Measurements from ENCODE around the gene TENM3.
"Not testable (repeated sequence)": the region's sequence is repeated elsewhere in the genome, so short reads cannot be mapped to it uniquely, and the experiment has no call there.

TENM3 gene

GRCh38 chr4:182369211-182369610 is 126.0 kb downstream of the TENM3 start:
- no peak for TF ChIP-seq ZFX (IDR thresholded peaks at IDR 0.05; ENCODE audit: borderline replicate concordance)
- no peak for TF ChIP-seq CTCF (IDR thresholded peaks at IDR 0.05)
- no peak overlapping the region for H3K27ac ChIP-seq

- no peak overlapping the region for H3K27ac ChIP-seq
- TF ChIP-seq ZFX (IDR thresholded peaks at IDR 0.05; ENCODE audit: borderline replicate concordance) (no peak), CTCF (IDR thresholded peaks at IDR 0.05) (no peak)
These were observed 127.3 kb downstream of the TENM3 start for GRCh38 chr4:182370491-182370890.

GRCh38 chr4:182380771-182381181 is 137.6 kb downstream of the TENM3 start:
- H3K27ac ChIP-seq = no peak overlapping the region
- TF ChIP-seq ZFX (IDR thresholded peaks at IDR 0.05; ENCODE audit: borderline replicate concordance) (no peak), CTCF (IDR thresholded peaks at IDR 0.05) (no peak)

- no peak overlapping the region for H3K27ac ChIP-seq
- TF ChIP-seq CTCF (IDR thresholded peaks at IDR 0.05) (no peak), ZFX (IDR thresholded peaks at IDR 0.05; ENCODE audit: borderline replicate concordance) (no peak)
These were observed 139.7 kb downstream of the TENM3 start for GRCh38 chr4:182382941-182383340.

- TF ChIP-seq ZFX (IDR thresholded peaks at IDR 0.05; ENCODE audit: borderline replicate concordance) (no peak), CTCF (IDR thresholded peaks at IDR 0.05) (no peak)
- no peak overlapping the region for H3K27ac ChIP-seq
These were observed 141.5 kb downstream of the TENM3 start for GRCh38 chr4:182384631-182385091.

GRCh38 chr4:182385897-182386296 is 142.7 kb downstream of the TENM3 start:
- TF ChIP-seq CTCF (IDR thresholded peaks at IDR 0.05) (no peak), ZFX (IDR thresholded peaks at IDR 0.05; ENCODE audit: borderline replicate concordance) (no peak)
- no peak overlapping the region for H3K27ac ChIP-seq

- not testable (repeated sequence) for H3K27ac ChIP-seq
These were observed 143.4 kb downstream of the TENM3 start for GRCh38 chr4:182386576-182386975.

- no peak overlapping the region for H3K27ac ChIP-seq
These were observed 148.0 kb downstream of the TENM3 start for GRCh38 chr4:182391111-182391684.

More at GRCh38 chr4:182391111-182391684, 148.0 kb downstream of the TENM3 start:
- TF ChIP-seq ZFX (IDR thresholded peaks at IDR 0.05; ENCODE audit: borderline replicate concordance) = no peak
- TF ChIP-seq CTCF (IDR thresholded peaks at IDR 0.05) = no peak
